Keratinocyte (primary cell): Measurements from ENCODE around the gene EML5. TPM values are rescaled to one million over a fixed set of nuclear protein-coding genes. Genes with fewer than 3 reads are reported as not detected.

ENCODE experiments used
- DNase-seq: peaks from one replicate; pipeline ENCODE4 v3.0.0-alpha.2; 2011; ENCODE audit warnings: low read depth, missing footprints, low spot score
- FAIRE-seq: peaks from 2 replicates; lab custom pipeline; 2011; peaks lifted over from hg19 to GRCh38; lab: Jason Lieb, UNC
- H2AFZ ChIP-seq: 2 replicates; pipeline ENCODE4 v1.6.0; 2012; ENCODE audit warnings: low read length, control low read depth, inconsistent platforms; ENCODE audit not compliant: control insufficient read depth
- H3K27ac ChIP-seq: 2 replicates; pipeline ENCODE4 v1.5.1; 2011; ENCODE audit warnings: low read length; ENCODE audit not compliant: control insufficient read depth, insufficient read depth
- H3K27me3 ChIP-seq: 3 replicates; pipeline ENCODE4 v1.6.0; 2011; ENCODE audit warnings: low read length; ENCODE audit not compliant: control insufficient read depth, insufficient read depth; ENCODE audit errors: extremely low read depth
- H3K36me3 ChIP-seq, 2 experiments: 2 replicates in 1 of 2; 3 replicates in 1 of 2; pipeline ENCODE4 v1.5.1; 2011; ENCODE audit warnings: low read length in 2 of 2, mild to moderate bottlenecking in 1 of 2; ENCODE audit not compliant: control insufficient read depth in 2 of 2, insufficient read depth in 2 of 2; ENCODE audit errors: extremely low read depth in 1 of 2
- H3K4me1 ChIP-seq: 3 replicates; pipeline ENCODE4 v1.5.1; 2011; ENCODE audit warnings: low read length; ENCODE audit not compliant: control insufficient read depth, insufficient read depth; ENCODE audit errors: extremely low read depth
- H3K4me2 ChIP-seq: 3 replicates; pipeline ENCODE4 v1.6.0; 2011; ENCODE audit warnings: low read depth, low read length; ENCODE audit not compliant: control insufficient read depth, insufficient read depth; ENCODE audit errors: extremely low read depth
- H3K4me3 ChIP-seq, 3 experiments: fragments of 200-600 bp in 1 of 3; sonication (generic) in 1 of 3; 2 replicates in 2 of 3; 3 replicates in 1 of 3; pipeline ENCODE4 v1.5.1; 2011 to 2016; ENCODE audit warnings: low read length in 3 of 3, mild to moderate bottlenecking in 3 of 3, control low read depth in 2 of 3, inconsistent platforms in 1 of 3, low read depth in 1 of 3, mixed read lengths in 1 of 3, mixed run types in 1 of 3, moderate library complexity in 1 of 3; ENCODE audit not compliant: control insufficient read depth in 2 of 3, insufficient read depth in 2 of 3; ENCODE audit errors: extremely low read depth in 1 of 3
- H3K79me2 ChIP-seq: 2 replicates; pipeline ENCODE4 v1.6.0; 2012; ENCODE audit warnings: low read length; ENCODE audit not compliant: control insufficient read depth, insufficient read depth
- H3K9ac ChIP-seq: 3 replicates; pipeline ENCODE4 v1.6.0; 2011; ENCODE audit warnings: low read length; ENCODE audit not compliant: control insufficient read depth, insufficient read depth; ENCODE audit errors: extremely low read depth
- H3K9me1 ChIP-seq: 3 replicates; pipeline ENCODE4 v1.6.0; 2011; ENCODE audit warnings: low read length; ENCODE audit not compliant: control insufficient read depth, insufficient read depth; ENCODE audit errors: extremely low read depth
- H3K9me3 ChIP-seq: 2 replicates; pipeline ENCODE4 v1.5.1; 2012; ENCODE audit warnings: low read depth, low read length; ENCODE audit not compliant: control insufficient read depth
- H4K20me1 ChIP-seq: 3 replicates; pipeline ENCODE4 v1.6.0; 2011; ENCODE audit warnings: low read length; ENCODE audit not compliant: control insufficient read depth, insufficient read depth; ENCODE audit errors: extremely low read depth
- CTCF ChIP-seq, 3 experiments: IDR thresholded peaks in 1 of 3; conservative IDR thresholded peaks in 1 of 3; optimal IDR thresholded peaks in 1 of 3; 2 replicates in 2 of 3; 3 replicates in 1 of 3; pipeline versions ENCODE3 to v1.5.1; 2011; ENCODE audit warnings: low read length in 3 of 3, mild to moderate bottlenecking in 3 of 3, moderate library complexity in 2 of 3, control low read depth in 1 of 3, inconsistent platforms in 1 of 3; ENCODE audit not compliant: insufficient read depth in 2 of 3; ENCODE audit errors: extremely low read depth in 1 of 3
- EZH2 ChIP-seq: IDR thresholded peaks from one replicate; pipeline ENCODE4 v1.6.1; 2012; ENCODE audit warnings: inconsistent platforms, mild to moderate bottlenecking, low read length, moderate library complexity
- dilution Hi-C: fragments of 300-500 bp; cut with MboI; formaldehyde crosslinking; loops from one replicate; pipeline ENCODE4 v1.7.0; 2020; ENCODE audit warnings: low sequenced_read_pairs; ENCODE audit not compliant: extremely low pct_ligation_motif_present
- polyA plus RNA-seq, 5 experiments: library from polyadenylated mRNA; depleted of rRNA in 3 of 5; stranded (reverse) in 3 of 5; stranded (forward) in 1 of 5; unstranded in 1 of 5; fragments of >200 nt; gene quantifications; 1 replicate in 1 of 5; 2 replicates in 3 of 5; 3 replicates in 1 of 5; pipeline versions ENCODE4 v1.2.1 to v1.2.3, GENCODE V29; 2011 to 2012; ENCODE audit warnings: missing spikeins in 2 of 5, low read depth in 1 of 5, low replicate concordance in 1 of 5

The EML5 gene
- polyA plus RNA-seq, 1 donor (not counting 4 experiments of a cell fraction or from before 2014, with no cell fraction given), result 1.4 TPM

DNA sequence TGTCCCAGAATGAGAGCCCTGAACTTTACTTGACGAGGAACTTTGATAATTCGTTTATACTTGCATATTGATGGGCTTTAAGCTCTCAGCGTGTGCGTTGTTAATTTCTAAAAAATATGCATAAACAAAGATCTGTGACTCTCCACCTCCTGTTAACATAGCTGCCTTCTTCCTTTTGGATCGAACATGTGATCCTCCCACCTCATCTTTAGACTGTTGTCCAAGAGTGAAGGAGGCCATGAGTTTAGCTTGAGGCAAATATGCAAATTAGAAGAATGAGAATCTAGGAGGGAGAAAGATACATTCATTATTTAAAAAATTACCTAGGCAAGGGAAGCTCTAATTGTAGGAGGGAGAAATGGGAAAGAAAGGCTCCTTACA is 32.3 kb upstream of the EML5 start:
- Histone ChIP-seq H3K4me2 (peak overlapping the region; percentile 98), H3K4me3 (peak overlapping the region; percentile 66 to 93 (median 91)), H3K27ac (peak overlapping the region; percentile 91), H3K9me1 (no peaks in the 10 kb centered on the region), H3K79me2 (peaks cover 13% of the 10 kb centered on the region), H3K4me1 (peaks cover 12% of the 10 kb centered on the region), H4K20me1 (no peaks in the 10 kb centered on the region), H3K36me3 (no peaks in the 10 kb centered on the region), H3K9ac (peak overlapping the region; percentile 87), H3K9me3 (no peaks in the 10 kb centered on the region), H2AFZ (peak overlapping the region; percentile 94), H3K27me3 (no peaks in the 10 kb centered on the region)
- TF ChIP-seq CTCF (optimal IDR thresholded peaks at IDR 0.05 in 1 of 3, IDR thresholded peaks at IDR 0.05 in 1 of 3, conservative IDR thresholded peaks at IDR 0.05 in 1 of 3; ENCODE audit: extremely low read depth in 1 of 3, insufficient read depth in 2 of 3, low read length in 3 of 3) (no peak), EZH2 (no peak)
- no peak for FAIRE-seq
- no peak for DNase-seq
- dilution Hi-C loops, result no loop called here

- peak within 1 kb of the TSS; percentile 100 for H2AFZ ChIP-seq
- H3K79me2 ChIP-seq, result peaks cover 12% of the 10 kb centered on the region
- peak within 1 kb of the TSS; percentile 66 to 93 (median 91) for H3K4me3 ChIP-seq
- H3K4me2 ChIP-seq, result peak within 1 kb of the TSS; percentile 98
- peaks cover 12% of the 10 kb centered on the region for H3K4me1 ChIP-seq
- peak within 1 kb of the TSS; percentile 87 for H3K9ac ChIP-seq
- H3K9me1 ChIP-seq, result no peaks in the 10 kb centered on the region
- H3K27me3 ChIP-seq, result no peaks in the 10 kb centered on the region
- FAIRE-seq (peak; percentile 73), DNase-seq (peak; percentile 41)
- peak within 1 kb of the TSS; percentile 91 for H3K27ac ChIP-seq
- H3K36me3 ChIP-seq, result no peaks in the 10 kb centered on the region
- H4K20me1 ChIP-seq, result no peaks in the 10 kb centered on the region
- no peaks in the 10 kb centered on the region for H3K9me3 ChIP-seq
- no peak for TF ChIP-seq EZH2
- no peak for TF ChIP-seq CTCF (optimal IDR thresholded peaks at IDR 0.05 in 1 of 3, IDR thresholded peaks at IDR 0.05 in 1 of 3, conservative IDR thresholded peaks at IDR 0.05 in 1 of 3; ENCODE audit: extremely low read depth in 1 of 3, insufficient read depth in 2 of 3, low read length in 3 of 3)
- dilution Hi-C loops, result no loop called here
Observed at GRCh38 chr14:88824314-88825077, 31.7 kb upstream of the EML5 start, which contains the start of gene TTC8. TSS of gene TTC8 (plus strand) at chr14:88824651. CDS start at chr14:88824708, 57 bp downstream.
